ENCODE data around the gene IZUMO2. TPM values are rescaled to one million over a fixed set of nuclear protein-coding genes. Genes with fewer than 3 reads are reported as not detected.
"Not testable (repeated sequence)": the region's sequence is repeated elsewhere in the genome, so short reads cannot be mapped to it uniquely, and the experiment has no call there.

IZUMO2 gene
- total RNA-seq, 1 experiment from 2014 or later: not detected

DNA sequence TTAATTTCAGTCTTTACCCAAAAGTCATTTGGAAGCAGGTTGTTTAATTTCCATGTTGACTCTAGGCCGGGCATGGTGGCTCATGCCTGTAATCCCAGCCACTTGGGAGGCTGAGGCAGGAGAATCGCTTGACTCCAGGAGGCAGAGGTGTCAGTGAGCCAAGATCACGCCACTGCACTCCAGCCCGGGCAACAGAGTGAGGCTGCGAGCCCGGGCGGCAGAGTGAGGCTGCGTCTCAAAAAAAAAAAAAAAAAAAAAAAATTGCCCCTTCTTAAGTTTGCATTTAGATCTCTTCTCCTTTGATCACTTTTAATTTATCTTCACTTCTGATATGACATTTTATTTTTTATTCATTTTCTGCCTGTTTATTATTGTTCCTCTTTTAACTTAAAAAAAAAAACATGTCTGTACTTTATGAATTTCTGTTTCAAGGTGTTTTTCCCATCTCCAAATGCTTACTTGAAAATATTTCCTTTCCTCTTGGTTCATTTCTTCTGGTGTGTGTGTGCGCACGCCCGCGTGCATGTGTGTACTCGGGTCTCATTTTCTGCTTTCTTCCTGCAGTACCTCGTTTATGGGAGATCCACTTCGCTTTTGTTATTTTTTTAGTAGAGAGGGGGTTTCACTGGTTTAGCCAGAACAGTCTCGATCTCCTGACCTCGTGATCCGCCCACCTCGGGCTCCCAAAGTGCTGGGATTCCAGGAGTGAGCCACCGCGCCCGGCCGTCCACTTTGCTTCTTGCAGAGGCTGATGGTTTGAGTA is 26.3 kb downstream of the IZUMO2 start:
- DNase-seq (ENCODE audit: low read depth): not testable (repeated sequence)

GRCh38 chr19:50135856-50136602 is 27.1 kb downstream of the IZUMO2 start:
- not testable (repeated sequence) for DNase-seq (ENCODE audit: low read depth)

DNA sequence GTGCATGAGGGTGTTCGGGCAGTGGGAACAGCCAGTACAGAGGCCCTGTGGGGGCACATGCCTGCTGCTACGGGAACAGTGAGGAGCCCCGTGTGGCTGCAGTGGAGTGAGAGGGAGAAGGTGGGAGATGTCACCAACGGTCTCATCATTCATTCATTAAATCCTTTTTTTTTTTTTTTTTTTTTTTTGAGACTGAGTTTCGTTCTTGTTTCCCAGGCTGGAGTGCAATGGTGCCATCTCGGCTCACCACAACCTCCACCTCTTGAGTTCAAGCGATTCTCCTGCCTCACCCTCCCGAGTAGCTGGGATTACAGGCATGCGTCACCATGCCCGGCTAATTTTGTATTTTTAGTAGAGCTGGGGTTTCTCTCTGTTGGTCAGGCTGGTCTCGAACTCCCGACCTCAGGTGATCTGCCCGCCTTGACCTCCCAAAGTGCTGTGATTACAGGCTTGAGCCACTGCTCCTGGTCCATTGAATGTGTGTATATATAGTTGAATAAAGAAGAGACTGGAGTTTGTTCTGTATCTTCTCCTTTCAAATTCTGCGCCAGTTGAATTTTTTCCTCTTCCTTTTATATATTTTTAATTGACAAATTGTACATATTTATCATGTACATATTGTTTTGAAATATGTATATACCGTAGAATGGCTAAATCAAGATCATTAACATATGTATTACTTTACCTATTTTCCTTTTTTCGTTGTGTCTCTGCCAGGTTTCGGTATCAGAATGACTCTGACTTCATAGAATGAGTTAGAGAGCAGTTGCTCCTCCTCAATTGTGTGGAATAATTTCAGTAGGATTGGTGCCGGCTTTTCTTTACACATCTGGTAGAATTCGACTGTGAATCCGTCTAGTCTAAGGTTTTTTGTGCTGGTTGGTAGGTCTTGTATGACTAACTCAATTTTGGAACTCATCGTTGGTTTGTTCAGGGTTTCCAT is 28.0 kb downstream of the IZUMO2 start:
- DNase-seq (ENCODE audit: low read depth): not testable (repeated sequence)

DNA sequence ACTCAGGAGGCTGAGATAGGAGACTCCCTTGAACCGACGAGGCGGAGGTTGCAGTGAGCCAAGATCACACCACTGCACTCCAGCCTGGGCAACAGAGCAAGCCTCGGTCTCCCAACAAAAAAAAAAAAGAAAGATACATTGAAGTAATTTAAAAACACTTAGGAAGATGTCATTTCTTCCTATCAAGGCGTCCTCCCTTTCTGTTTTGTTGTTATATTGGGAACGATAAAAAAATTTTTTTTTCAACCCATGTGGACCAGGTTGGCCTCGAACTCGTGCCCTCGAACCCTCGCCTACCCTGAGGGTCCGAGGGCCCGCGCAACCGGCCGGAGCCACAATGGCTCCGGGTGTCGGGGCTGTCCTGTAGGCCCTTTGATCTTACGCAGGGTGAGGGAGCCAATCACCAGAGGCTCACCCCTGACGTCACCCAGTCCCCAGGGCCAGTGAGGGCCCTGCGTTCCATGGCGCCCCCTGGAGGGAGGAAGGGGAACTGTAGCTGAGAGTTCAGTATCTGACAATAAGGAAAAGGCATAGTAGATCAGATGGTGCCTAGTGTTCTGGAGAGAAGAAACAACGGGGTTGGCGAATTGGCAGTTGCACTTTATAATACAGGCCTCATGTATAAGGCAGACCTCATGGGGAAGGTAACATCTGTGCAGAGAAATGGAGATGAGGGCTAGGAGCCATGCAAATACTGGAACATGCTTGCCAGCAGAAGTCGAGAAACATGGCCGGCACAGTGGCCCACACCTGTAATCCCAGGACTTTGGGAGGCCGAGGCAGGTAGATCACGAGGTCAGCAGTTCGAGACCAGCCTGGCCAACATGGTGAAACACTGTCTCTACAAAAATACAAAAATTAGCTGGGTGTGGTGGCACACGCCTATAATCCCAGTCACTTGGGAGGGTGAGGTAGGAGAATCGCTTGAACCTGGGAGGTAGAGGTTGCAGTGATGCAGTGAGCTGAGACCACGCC is 29.3 kb downstream of the IZUMO2 start:
- DNase-seq (ENCODE audit: low read depth): not testable (repeated sequence)

DNA sequence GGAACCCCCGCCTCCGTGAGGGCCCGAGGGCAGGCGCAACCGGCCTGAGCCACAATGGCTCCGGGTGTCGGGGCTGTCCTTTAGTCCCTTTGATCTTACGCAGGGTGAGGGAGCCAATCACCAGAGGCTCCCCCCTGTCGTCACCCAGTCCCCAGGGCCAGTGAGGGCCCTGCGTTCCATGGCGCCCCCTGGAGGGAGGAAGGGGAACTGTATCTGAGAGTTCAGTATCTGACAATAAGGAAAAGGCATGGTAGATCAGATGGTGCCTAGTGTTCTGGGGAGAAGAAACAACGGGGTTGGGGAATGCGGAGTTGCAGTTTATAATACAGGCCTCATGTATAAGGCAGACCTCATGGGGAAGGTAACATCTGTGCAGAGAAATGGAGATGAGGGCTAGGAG is 59.1 kb downstream of the IZUMO2 start:
- DNase-seq (ENCODE audit: low read depth): not testable (repeated sequence)

GRCh38 chr19:50103405-50103804 is 59.7 kb downstream of the IZUMO2 start:
- DNase-seq (ENCODE audit: low read depth): not testable (repeated sequence)

Other genes starting within 250 kb of the IZUMO2 start
- gene ATF5, start 234.1 kb downstream of the IZUMO2 start, total RNA-seq (2014; rRNA removed): 14.1 and 14.7 TPM in 2 replicates
- 73.7 and 74.5 TPM in 2 replicates for gene NUP62, start 233.8 kb downstream of the IZUMO2 start, total RNA-seq (2014; rRNA removed)
- gene SIGLEC11, start 202.1 kb downstream of the IZUMO2 start, total RNA-seq (2014; rRNA removed): not detected in 2 replicates
- 12.9 and 20.5 TPM in 2 replicates for gene VRK3, start 137.9 kb downstream of the IZUMO2 start, total RNA-seq (2014; rRNA removed)
- 11.2 and 12.0 TPM in 2 replicates for gene ZNF473, start 137.3 kb downstream of the IZUMO2 start, total RNA-seq (2014; rRNA removed)
- gene MYH14, start 40.3 kb upstream of the IZUMO2 start, total RNA-seq (2014; rRNA removed): not detected in 2 replicates
- not detected in 2 replicates for gene KCNC3, start 166.1 kb upstream of the IZUMO2 start, total RNA-seq (2014; rRNA removed)
- gene NAPSA, start 202.4 kb upstream of the IZUMO2 start, total RNA-seq (2014; rRNA removed): 0.40 TPM in 1 of 2 replicates, not detected in the other
- gene NR1H2, start 213.2 kb upstream of the IZUMO2 start, total RNA-seq (2014; rRNA removed): 89.3 and 99.2 TPM in 2 replicates
- 56.0 and 69.5 TPM in 2 replicates for gene POLD1, start 221.1 kb upstream of the IZUMO2 start, total RNA-seq (2014; rRNA removed)

Measured in LHCN-M2 (cell line).